SH-SY5Y (cell line): ENCODE data around the gene AFAP1L2.

Experiments used
- GATA2 ChIP-seq: IDR thresholded peaks from 2 replicates; pipeline ENCODE4 v1.6.1; 2011; ENCODE audit warnings: mild to moderate bottlenecking, low read depth, low read length
- GATA3 ChIP-seq: IDR thresholded peaks from 2 replicates; pipeline ENCODE4 v1.6.1; 2011; ENCODE audit warnings: low read depth, mild to moderate bottlenecking, low read length, moderate library complexity

DNA sequence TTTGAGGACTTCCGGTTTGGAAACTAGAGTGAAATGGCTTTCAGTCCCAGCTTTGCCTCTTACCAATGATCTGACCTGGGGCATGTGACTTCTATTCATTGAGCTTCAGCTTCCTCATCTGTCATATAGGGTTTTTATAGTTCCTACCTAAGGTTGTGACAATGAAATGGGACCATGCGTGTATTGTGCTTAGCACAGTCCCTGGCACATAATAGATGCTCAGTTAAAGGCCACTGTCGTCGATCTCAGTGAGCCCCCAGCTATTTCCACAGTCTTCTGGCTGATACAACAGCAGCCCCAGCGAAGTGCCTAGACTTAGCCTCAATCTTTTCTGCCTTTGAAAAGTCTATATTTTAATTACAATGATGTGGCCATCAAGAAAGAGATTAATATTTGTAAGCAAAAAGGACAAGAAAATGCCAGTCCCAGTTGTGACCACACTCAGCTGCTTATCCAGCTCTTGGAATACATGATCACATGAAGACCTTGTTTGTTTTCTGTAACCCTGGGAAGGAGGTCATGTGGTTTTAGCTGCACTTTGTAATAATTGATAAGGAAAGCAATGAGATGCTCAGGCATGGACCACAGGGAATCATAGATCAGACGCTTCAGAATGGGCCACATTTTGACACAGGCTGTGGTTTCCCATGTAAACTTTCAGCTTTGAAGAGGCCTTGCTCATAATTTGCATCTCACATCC lies 120.6 kb downstream of the AFAP1L2 start:
- TF ChIP-seq GATA2 (no peak), GATA3 (no peak)
